Measurements from ENCODE around the gene CELF4.

Gene CELF4

GRCh38 chr18:37426586-37426985 is 139.0 kb downstream of the CELF4 start:
- Mint-ChIP-seq H3K27ac (no peak overlapping the region), H3K9me3 (no peaks in the 10 kb centered on the region), H3K27me3 (ENCODE audit: low read depth) (no peaks in the 10 kb centered on the region), H3K4me3 (no peak overlapping the region), H3K36me3 (ENCODE audit: low read depth) (no peaks in the 10 kb centered on the region), H3K4me1 (ENCODE audit: low read depth) (no peaks in the 10 kb centered on the region)
- DNase-seq (ENCODE audit: low spot score) = no peak

GRCh38 chr18:37425222-37425621 is 140.4 kb downstream of the CELF4 start:
- no peaks in the 10 kb centered on the region for H3K9me3 Mint-ChIP-seq
- no peak for DNase-seq (ENCODE audit: low spot score)
- H3K4me3 Mint-ChIP-seq = no peak overlapping the region
- H3K4me1 Mint-ChIP-seq (ENCODE audit: low read depth) = no peaks in the 10 kb centered on the region
- no peaks in the 10 kb centered on the region for H3K36me3 Mint-ChIP-seq (ENCODE audit: low read depth)
- H3K27ac Mint-ChIP-seq = no peak overlapping the region
- H3K27me3 Mint-ChIP-seq (ENCODE audit: low read depth) = no peaks in the 10 kb centered on the region

DNA sequence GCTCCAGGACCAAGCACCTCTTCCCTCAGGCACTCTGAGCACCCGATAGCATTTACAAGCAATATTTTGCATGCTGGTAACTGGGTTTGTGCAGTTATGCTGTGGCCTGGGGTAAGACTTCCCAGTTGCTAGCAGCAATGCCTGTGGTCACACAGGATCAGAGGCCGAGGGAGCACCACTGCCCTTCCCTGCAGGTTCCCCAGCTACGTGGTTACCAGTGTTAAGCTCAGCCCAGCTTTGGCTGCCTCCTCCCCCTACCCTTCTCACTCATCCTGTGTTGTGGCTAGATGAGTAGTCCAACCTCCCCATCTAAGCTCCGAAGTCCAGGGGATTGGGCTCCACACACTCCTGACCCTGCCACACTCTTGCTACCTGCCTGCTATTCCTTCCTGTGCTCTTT is 141.1 kb downstream of the CELF4 start:
- H3K27ac Mint-ChIP-seq = no peak overlapping the region
- H3K9me3 Mint-ChIP-seq = no peaks in the 10 kb centered on the region
- no peak overlapping the region for H3K4me3 Mint-ChIP-seq
- no peaks in the 10 kb centered on the region for H3K4me1 Mint-ChIP-seq (ENCODE audit: low read depth)
- H3K27me3 Mint-ChIP-seq (ENCODE audit: low read depth) = no peaks in the 10 kb centered on the region
- H3K36me3 Mint-ChIP-seq (ENCODE audit: low read depth) = no peaks in the 10 kb centered on the region
- no peak for DNase-seq (ENCODE audit: low spot score)

- Mint-ChIP-seq H3K27me3 (ENCODE audit: low read depth) (no peaks in the 10 kb centered on the region), H3K4me3 (no peak overlapping the region), H3K27ac (no peak overlapping the region), H3K4me1 (ENCODE audit: low read depth) (no peaks in the 10 kb centered on the region), H3K36me3 (ENCODE audit: low read depth) (no peaks in the 10 kb centered on the region), H3K9me3 (no peaks in the 10 kb centered on the region)
- no peak for DNase-seq (ENCODE audit: low spot score)
Measured at GRCh38 chr18:37422596-37422995, 143.0 kb downstream of the CELF4 start.

GRCh38 chr18:37422116-37422515 is 143.5 kb downstream of the CELF4 start:
- no peaks in the 10 kb centered on the region for H3K27me3 Mint-ChIP-seq (ENCODE audit: low read depth)
- H3K4me3 Mint-ChIP-seq = no peak overlapping the region

GRCh38 chr18:37421341-37422077 is 144.1 kb downstream of the CELF4 start:
- Mint-ChIP-seq H3K9me3 (no peaks in the 10 kb centered on the region), H3K27ac (no peak overlapping the region), H3K4me1 (ENCODE audit: low read depth) (no peaks in the 10 kb centered on the region), H3K36me3 (ENCODE audit: low read depth) (no peaks in the 10 kb centered on the region), H3K27me3 (ENCODE audit: low read depth) (no peaks in the 10 kb centered on the region), H3K4me3 (no peak overlapping the region)
- no peak for DNase-seq (ENCODE audit: low spot score)

More at GRCh38 chr18:37422116-37422515, 143.5 kb downstream of the CELF4 start:
- Mint-ChIP-seq H3K9me3 (no peaks in the 10 kb centered on the region), H3K27ac (no peak overlapping the region), H3K4me1 (ENCODE audit: low read depth) (no peaks in the 10 kb centered on the region), H3K36me3 (ENCODE audit: low read depth) (no peaks in the 10 kb centered on the region)
- DNase-seq (ENCODE audit: low spot score) = no peak

DNA sequence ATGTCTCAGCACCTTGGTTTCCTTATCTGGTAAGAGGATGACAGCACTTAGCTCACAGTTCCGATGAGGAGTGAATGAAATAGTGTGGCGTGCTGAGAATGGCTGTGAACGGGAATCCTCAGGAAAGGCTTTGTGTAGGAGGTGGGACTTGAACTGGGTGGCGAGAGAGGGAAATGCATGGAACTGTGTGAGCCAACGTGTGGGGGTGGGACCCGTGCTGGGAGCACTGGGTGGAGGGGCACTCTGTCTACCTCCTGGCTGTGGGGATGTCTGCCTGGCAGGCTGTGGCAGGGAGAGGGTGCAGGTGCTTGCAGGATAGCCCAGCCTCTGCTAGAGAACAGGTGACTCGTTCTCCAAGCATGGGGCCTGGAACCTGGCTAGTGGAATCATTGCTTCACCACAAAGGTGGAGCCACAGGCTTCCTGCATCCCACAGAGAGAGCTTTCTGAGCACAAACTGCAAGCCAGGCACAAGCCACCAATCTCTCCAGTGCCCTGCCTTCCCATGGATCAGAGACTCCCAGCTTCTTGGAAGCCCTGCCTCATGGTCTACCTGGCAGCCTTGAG is 145.2 kb downstream of the CELF4 start:
- H3K27ac Mint-ChIP-seq = no peak overlapping the region
- H3K4me3 Mint-ChIP-seq = no peak overlapping the region
- no peaks in the 10 kb centered on the region for H3K36me3 Mint-ChIP-seq (ENCODE audit: low read depth)
- no peaks in the 10 kb centered on the region for H3K4me1 Mint-ChIP-seq (ENCODE audit: low read depth)
- DNase-seq (ENCODE audit: low spot score) = no peak
- H3K27me3 Mint-ChIP-seq (ENCODE audit: low read depth) = no peaks in the 10 kb centered on the region
- H3K9me3 Mint-ChIP-seq = no peaks in the 10 kb centered on the region

DNA sequence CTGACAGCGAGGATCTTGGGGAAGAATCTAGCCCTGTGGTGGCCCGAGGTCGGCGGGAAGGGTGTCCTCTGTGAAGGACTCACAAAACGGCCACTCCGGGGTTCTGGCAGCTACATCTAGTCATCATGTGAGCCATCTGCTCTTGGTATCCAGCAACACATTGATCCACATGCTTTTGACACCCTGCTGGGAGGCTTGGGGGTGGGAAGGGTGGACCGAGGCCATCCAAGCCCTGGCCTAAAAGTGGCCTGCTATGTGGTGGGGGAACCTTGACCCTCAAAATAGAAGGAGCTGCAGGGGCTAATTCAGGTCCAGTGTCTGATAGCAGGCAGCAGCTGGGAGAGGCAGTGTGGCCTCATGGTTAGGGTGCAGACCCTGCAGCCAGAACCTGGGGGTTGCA is 145.7 kb downstream of the CELF4 start:
- H3K4me1 Mint-ChIP-seq (ENCODE audit: low read depth) = no peaks in the 10 kb centered on the region
- H3K36me3 Mint-ChIP-seq (ENCODE audit: low read depth) = no peaks in the 10 kb centered on the region
- H3K27ac Mint-ChIP-seq = no peak overlapping the region
- no peak for DNase-seq (ENCODE audit: low spot score)
- no peaks in the 10 kb centered on the region for H3K9me3 Mint-ChIP-seq
- H3K4me3 Mint-ChIP-seq = no peak overlapping the region
- no peaks in the 10 kb centered on the region for H3K27me3 Mint-ChIP-seq (ENCODE audit: low read depth)

GRCh38 chr18:37419315-37419714 is 146.3 kb downstream of the CELF4 start:
- Mint-ChIP-seq H3K4me3 (no peak overlapping the region), H3K36me3 (ENCODE audit: low read depth) (no peaks in the 10 kb centered on the region)

DNA sequence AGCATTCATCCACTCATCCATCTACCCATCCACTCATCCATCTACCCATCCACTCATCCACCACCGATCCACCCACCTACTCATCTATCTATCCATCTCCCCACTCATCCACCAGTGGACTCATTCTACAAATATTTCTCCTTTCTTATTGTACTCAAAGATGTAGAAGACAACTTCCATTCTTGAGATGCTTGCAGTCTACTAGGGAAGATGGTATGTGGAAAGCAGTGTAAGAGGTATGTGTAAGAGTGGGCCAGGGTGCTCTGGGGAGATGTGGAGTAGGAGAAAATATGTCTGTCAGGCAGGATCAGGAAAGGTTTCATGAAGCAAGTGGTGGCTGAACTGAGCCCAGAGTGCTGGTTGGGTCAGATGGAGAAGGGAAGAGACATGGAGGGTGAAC is 150.8 kb downstream of the CELF4 start:
- no peak overlapping the region for H3K4me3 Mint-ChIP-seq
- DNase-seq (ENCODE audit: low spot score) = no peak
- H3K4me1 Mint-ChIP-seq (ENCODE audit: low read depth) = no peaks in the 10 kb centered on the region
- no peak overlapping the region for H3K27ac Mint-ChIP-seq
- H3K27me3 Mint-ChIP-seq (ENCODE audit: low read depth) = no peaks in the 10 kb centered on the region
- H3K36me3 Mint-ChIP-seq (ENCODE audit: low read depth) = no peaks in the 10 kb centered on the region
- H3K9me3 Mint-ChIP-seq = no peaks in the 10 kb centered on the region

More at GRCh38 chr18:37419315-37419714, 146.3 kb downstream of the CELF4 start:
- H3K27ac Mint-ChIP-seq = no peak overlapping the region
- no peak for DNase-seq (ENCODE audit: low spot score)
- no peaks in the 10 kb centered on the region for H3K4me1 Mint-ChIP-seq (ENCODE audit: low read depth)
- no peaks in the 10 kb centered on the region for H3K9me3 Mint-ChIP-seq
- no peaks in the 10 kb centered on the region for H3K27me3 Mint-ChIP-seq (ENCODE audit: low read depth)

DNA sequence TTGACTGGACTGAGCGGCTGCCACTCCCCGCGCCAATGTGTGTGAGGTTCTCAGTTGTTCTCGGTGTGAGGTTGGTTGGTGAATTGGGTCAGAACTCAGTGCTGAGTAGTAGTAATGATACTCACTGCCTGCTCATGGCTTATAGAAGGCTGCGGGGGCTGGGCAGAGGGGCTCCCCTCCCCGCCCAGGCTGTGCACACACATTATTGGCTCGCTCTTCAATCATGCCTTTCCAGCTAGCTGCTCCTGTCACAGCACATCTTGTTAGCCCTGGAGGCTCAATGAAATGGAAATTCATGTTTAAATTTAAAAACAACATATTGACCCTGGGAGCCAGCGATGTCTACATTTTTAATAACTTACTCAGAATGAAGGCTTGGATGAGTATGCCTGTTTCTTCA is 152.8 kb downstream of the CELF4 start:
- Mint-ChIP-seq H3K9me3 (no peaks in the 10 kb centered on the region), H3K4me3 (no peak overlapping the region), H3K27ac (no peak overlapping the region), H3K27me3 (ENCODE audit: low read depth) (no peaks in the 10 kb centered on the region), H3K4me1 (ENCODE audit: low read depth) (no peaks in the 10 kb centered on the region), H3K36me3 (ENCODE audit: low read depth) (no peaks in the 10 kb centered on the region)
- no peak for DNase-seq (ENCODE audit: low spot score)

GRCh38 chr18:37412333-37412732 is 153.3 kb downstream of the CELF4 start:
- H3K4me3 Mint-ChIP-seq = no peak overlapping the region
- no peak overlapping the region for H3K27ac Mint-ChIP-seq
- no peaks in the 10 kb centered on the region for H3K27me3 Mint-ChIP-seq (ENCODE audit: low read depth)
- H3K36me3 Mint-ChIP-seq (ENCODE audit: low read depth) = no peaks in the 10 kb centered on the region
- no peaks in the 10 kb centered on the region for H3K9me3 Mint-ChIP-seq
- no peak for DNase-seq (ENCODE audit: low spot score)
- H3K4me1 Mint-ChIP-seq (ENCODE audit: low read depth) = no peaks in the 10 kb centered on the region

- no peak for DNase-seq (ENCODE audit: low spot score)
- no peaks in the 10 kb centered on the region for H3K36me3 Mint-ChIP-seq (ENCODE audit: low read depth)
Measured at GRCh38 chr18:37409878-37410277, 155.7 kb downstream of the CELF4 start.

DNA sequence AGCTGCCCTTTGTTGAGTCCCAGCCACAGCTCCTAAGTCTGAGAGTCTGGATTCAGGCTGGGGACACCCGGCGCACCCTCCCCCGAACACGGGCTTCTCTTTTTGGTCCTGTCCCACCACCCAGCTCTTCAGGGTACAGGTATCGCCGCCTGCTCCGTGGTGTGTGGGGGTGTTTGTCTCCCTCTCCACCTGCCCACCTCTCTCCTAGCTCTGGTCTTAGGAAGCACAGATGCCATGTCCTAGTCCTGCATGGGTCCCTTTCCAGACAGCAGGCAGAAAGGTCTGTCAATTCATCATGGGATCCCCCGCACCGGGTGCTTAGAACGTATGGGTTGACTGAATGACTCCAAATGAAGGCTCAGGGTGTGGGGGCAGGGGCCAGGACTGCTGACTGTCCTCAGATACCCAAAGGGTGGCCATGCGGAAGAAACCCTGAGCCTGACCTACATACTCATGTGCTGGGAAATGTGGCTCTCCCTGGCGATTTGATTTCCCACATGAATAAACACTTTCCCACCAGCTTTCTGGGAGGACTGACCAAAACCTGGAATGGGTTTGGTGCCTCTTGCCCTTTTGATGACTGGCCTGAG is 156.8 kb downstream of the CELF4 start:
- Mint-ChIP-seq H3K4me3 (no peak overlapping the region), H3K27ac (no peak overlapping the region), H3K9me3 (no peaks in the 10 kb centered on the region), H3K4me1 (ENCODE audit: low read depth) (no peaks in the 10 kb centered on the region), H3K36me3 (ENCODE audit: low read depth) (no peaks in the 10 kb centered on the region), H3K27me3 (ENCODE audit: low read depth) (no peaks in the 10 kb centered on the region)
- DNase-seq (ENCODE audit: low spot score) = no peak

More at GRCh38 chr18:37409878-37410277, 155.7 kb downstream of the CELF4 start:
- no peaks in the 10 kb centered on the region for H3K4me1 Mint-ChIP-seq (ENCODE audit: low read depth)
- H3K4me3 Mint-ChIP-seq = no peak overlapping the region
- no peaks in the 10 kb centered on the region for H3K27me3 Mint-ChIP-seq (ENCODE audit: low read depth)
- H3K9me3 Mint-ChIP-seq = no peaks in the 10 kb centered on the region
- no peak overlapping the region for H3K27ac Mint-ChIP-seq
